Natural killer cell (primary cell): ENCODE measurements around the gene COPZ2. TPM values are rescaled to one million over a fixed set of nuclear protein-coding genes. Genes with fewer than 3 reads are reported as not detected.

Experiments
- ATAC-seq, 3 donors: fragments of 150-1000 bp in 2 of 3; fragments of 200-7000 bp in 1 of 3; cut with Tn5 transposase; 1 replicate in 1 of 3; 2 replicates in 2 of 3; pipeline ENCODE4 v1.10.0; 2021; ENCODE audit warnings: mild to moderate bottlenecking in 2 of 3, moderate library complexity in 2 of 3
- DNase-seq, 2 donors: peaks; one replicate each; pipeline versions ENCODE4 v3.0.0 to v3.0.0-alpha.2; 2013 to 2021; ENCODE audit warnings: mixed read lengths in 1 of 2
- H3K27ac ChIP-seq: one replicate; pipeline ENCODE4 v1.5.1; 2013; ENCODE audit warnings: mild to moderate bottlenecking, low read length
- H3K27me3 ChIP-seq: one replicate; pipeline ENCODE4 v1.6.1; 2013; ENCODE audit warnings: low read length; ENCODE audit not compliant: control insufficient read depth, insufficient read depth
- H3K36me3 ChIP-seq: one replicate; pipeline ENCODE4 v1.6.1; 2013; ENCODE audit warnings: low read length; ENCODE audit not compliant: control insufficient read depth, insufficient read depth
- H3K4me1 ChIP-seq: one replicate; pipeline ENCODE4 v1.6.1; 2013; ENCODE audit warnings: low read length; ENCODE audit not compliant: control insufficient read depth, insufficient read depth
- H3K4me3 ChIP-seq: one replicate; pipeline ENCODE4 v1.5.1; 2013; ENCODE audit warnings: low read length
- H3K9me3 ChIP-seq: one replicate; pipeline ENCODE4 v1.6.1; 2013; ENCODE audit warnings: low read length; ENCODE audit not compliant: control insufficient read depth, insufficient read depth
- H3K27ac Mint-ChIP-seq, 2 donors: one replicate each; pipeline ENCODE4 v1.8.0; 2022; ENCODE audit warnings: mild to moderate bottlenecking in 2 of 2, mixed read lengths in 2 of 2, moderate library complexity in 1 of 2
- H3K27me3 Mint-ChIP-seq, 2 donors: one replicate each; pipeline ENCODE4 v1.8.0; 2022; ENCODE audit warnings: low read depth in 2 of 2, mixed read lengths in 2 of 2
- H3K36me3 Mint-ChIP-seq: one replicate; pipeline ENCODE4 v1.8.0; 2022; ENCODE audit warnings: mixed read lengths
- H3K4me1 Mint-ChIP-seq, 2 donors: one replicate each; pipeline ENCODE4 v1.8.0; 2022; ENCODE audit warnings: mixed read lengths in 2 of 2
- H3K4me3 Mint-ChIP-seq: one replicate; pipeline ENCODE4 v1.8.0; 2022; ENCODE audit warnings: mild to moderate bottlenecking, moderate library complexity, mixed read lengths
- H3K9me3 Mint-ChIP-seq, 2 donors: one replicate each; pipeline ENCODE4 v1.8.0; 2022; ENCODE audit warnings: mixed read lengths in 2 of 2
- CTCF ChIP-seq: fragments of 200-600 bp; IDR thresholded peaks from one replicate; pipeline ENCODE4 v1.8.0; 2022; ENCODE audit warnings: antibody characterized with exemption
- WGBS: methylation state at CpG from one replicate; pipeline ENCODE4 v1.1.7; 2013; ENCODE audit warnings: missing lambda C conversion rate; ENCODE audit not compliant: insufficient coverage; 5-methylcytosine and 5-hydroxymethylcytosine counted together
- intact Hi-C: fragments of 100-400 bp; cut with micrococcal nuclease; formaldehyde crosslinking; loops from one replicate; pipeline ENCODE4 v1.14.2; 2022
- total RNA-seq, 4 donors: library from RNA; stranded (reverse); fragments of 120-200 nt in 1 of 4; gene quantifications; one replicate each; pipeline versions ENCODE4 v1.2.3 to v1.2.4, GENCODE V29; 2013 to 2022

COPZ2 gene
- total RNA-seq, 3 donors from 2014 or later (not counting 1 experiment from before 2014, with no cell fraction given), result 15.9 to 19.1 (median 16.5) TPM

- no peak for TF ChIP-seq CTCF
- H3K9me3 Mint-ChIP-seq, result no peaks in the 10 kb centered on the region
- H3K4me1 Mint-ChIP-seq, result peaks cover 29 to 55% of the 10 kb centered on the region in 2 donors
- H3K4me3 Mint-ChIP-seq, result no peak overlapping the region
- Histone ChIP-seq H3K27me3 (no peaks in the 10 kb centered on the region), H3K27ac (no peak overlapping the region), H3K4me3 (no peak overlapping the region), H3K4me1 (peaks cover 28% of the 10 kb centered on the region), H3K36me3 (peaks cover 75% of the 10 kb centered on the region), H3K9me3 (no peaks in the 10 kb centered on the region)
- intact Hi-C loops, result no loop called here
- no peaks in the 10 kb centered on the region for H3K36me3 Mint-ChIP-seq
- ATAC-seq, result no peak
- WGBS, result 87% methylated on average over 5 of the region's 5 CpGs
- H3K27me3 Mint-ChIP-seq, result no peaks in the 10 kb centered on the region
- H3K27ac Mint-ChIP-seq, result peak overlapping the region in 1 of 2 donors; percentile 54
- DNase-seq, result no peak
Observed at GRCh38 chr17:48055531-48056245, 18.1 kb upstream of the COPZ2 start.

- ATAC-seq, result no peak
- Histone ChIP-seq H3K4me3 (no peak overlapping the region), H3K9me3 (no peaks in the 10 kb centered on the region), H3K27ac (no peak overlapping the region), H3K27me3 (no peaks in the 10 kb centered on the region), H3K36me3 (peaks cover 68% of the 10 kb centered on the region), H3K4me1 (peaks cover 31% of the 10 kb centered on the region)
- Mint-ChIP-seq H3K4me1 (peaks cover 41 to 63% of the 10 kb centered on the region in 2 donors), H3K9me3 (no peaks in the 10 kb centered on the region), H3K36me3 (no peaks in the 10 kb centered on the region), H3K27ac (peak overlapping the region in 1 of 2 donors; percentile 54), H3K27me3 (no peaks in the 10 kb centered on the region), H3K4me3 (no peak overlapping the region)
- no peak for DNase-seq
- intact Hi-C loops, result no loop called here
- 96% methylated on average over 34 of the region's 34 CpGs for WGBS
- no peak for TF ChIP-seq CTCF
Observed at GRCh38 chr17:48054238-48055185, 16.9 kb upstream of the COPZ2 start.

- Mint-ChIP-seq H3K4me3 (no peak overlapping the region), H3K9me3 (no peaks in the 10 kb centered on the region), H3K27ac (no peak overlapping the region), H3K4me1 (peaks cover 48 to 66% of the 10 kb centered on the region in 2 donors), H3K36me3 (no peaks in the 10 kb centered on the region), H3K27me3 (no peaks in the 10 kb centered on the region)
- intact Hi-C loops, result no loop called here
- no peaks in the 10 kb centered on the region for H3K9me3 ChIP-seq
- H3K4me1 ChIP-seq, result peaks cover 39% of the 10 kb centered on the region
- DNase-seq, result no peak
- H3K4me3 ChIP-seq, result no peak overlapping the region
- no peak for ATAC-seq
- H3K27ac ChIP-seq, result no peak overlapping the region
- 90% methylated on average over 6 of the region's 6 CpGs for WGBS
- no peak for TF ChIP-seq CTCF
- H3K36me3 ChIP-seq, result peaks cover 61% of the 10 kb centered on the region
- H3K27me3 ChIP-seq, result no peaks in the 10 kb centered on the region
Observed at GRCh38 chr17:48053758-48054237, 16.2 kb upstream of the COPZ2 start.
